ENCODE measurements around the gene SEH1L.

GRCh38 chr18:12924616-12925015 lies 23.2 kb upstream of the SEH1L start:
- TF ChIP-seq, protein P1, sequence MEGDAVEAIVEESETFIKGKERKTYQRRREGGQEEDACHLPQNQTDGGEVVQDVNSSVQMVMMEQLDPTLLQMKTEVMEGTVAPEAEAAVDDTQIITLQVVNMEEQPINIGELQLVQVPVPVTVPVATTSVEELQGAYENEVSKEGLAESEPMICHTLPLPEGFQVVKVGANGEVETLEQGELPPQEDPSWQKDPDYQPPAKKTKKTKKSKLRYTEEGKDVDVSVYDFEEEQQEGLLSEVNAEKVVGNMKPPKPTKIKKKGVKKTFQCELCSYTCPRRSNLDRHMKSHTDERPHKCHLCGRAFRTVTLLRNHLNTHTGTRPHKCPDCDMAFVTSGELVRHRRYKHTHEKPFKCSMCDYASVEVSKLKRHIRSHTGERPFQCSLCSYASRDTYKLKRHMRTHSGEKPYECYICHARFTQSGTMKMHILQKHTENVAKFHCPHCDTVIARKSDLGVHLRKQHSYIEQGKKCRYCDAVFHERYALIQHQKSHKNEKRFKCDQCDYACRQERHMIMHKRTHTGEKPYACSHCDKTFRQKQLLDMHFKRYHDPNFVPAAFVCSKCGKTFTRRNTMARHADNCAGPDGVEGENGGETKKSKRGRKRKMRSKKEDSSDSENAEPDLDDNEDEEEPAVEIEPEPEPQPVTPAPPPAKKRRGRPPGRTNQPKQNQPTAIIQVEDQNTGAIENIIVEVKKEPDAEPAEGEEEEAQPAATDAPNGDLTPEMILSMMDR (IDR thresholded peaks at IDR 0.05) = no peak
- TF ChIP-seq POLR2A (IDR thresholded peaks at IDR 0.05) (no peak), POLR2AphosphoS5 (IDR thresholded peaks at IDR 0.05) (no peak), EP300 (IDR thresholded peaks at IDR 0.05; ENCODE audit: low read depth) (no peak)

All from transverse colon (tissue), 4 donors.